GM23248 (cell line): ENCODE data around the gene EP400. TPM values are rescaled to one million over a fixed set of nuclear protein-coding genes. Genes with fewer than 3 reads are reported as not detected.

Source experiments
- DNase-seq: peaks from one replicate; pipeline ENCODE4 v3.0.0-alpha.2; 2015
- H2AFZ ChIP-seq: fragments of 200-600 bp; sonication (generic); 2 replicates; pipeline ENCODE4 v1.6.1; 2016; ENCODE audit warnings: antibody characterized with exemption
- H3F3A ChIP-seq: fragments of 200-600 bp; sonication (generic); 2 replicates; pipeline ENCODE4 v1.6.1; 2016; ENCODE audit warnings: mild to moderate bottlenecking, antibody characterized with exemption, mixed run types; ENCODE audit not compliant: insufficient read depth
- H3K27ac ChIP-seq: fragments of 200-600 bp; sonication (generic); 2 replicates; pipeline ENCODE4 v1.5.1; 2016; ENCODE audit warnings: mild to moderate bottlenecking
- H3K27me3 ChIP-seq: fragments of 200-600 bp; sonication (generic); replicated peaks from 2 replicates; pipeline ENCODE4 v1.6.1; 2016; ENCODE audit warnings: mild to moderate bottlenecking; ENCODE audit not compliant: insufficient read depth
- H3K36me3 ChIP-seq: fragments of 200-600 bp; sonication (generic); 2 replicates; pipeline ENCODE4 v1.6.1; 2016; ENCODE audit warnings: low read depth, mild to moderate bottlenecking
- H3K4me1 ChIP-seq: fragments of 200-600 bp; sonication (generic); 2 replicates; pipeline ENCODE4 v1.6.1; 2016; ENCODE audit warnings: mild to moderate bottlenecking; ENCODE audit not compliant: insufficient read depth
- H3K4me2 ChIP-seq: fragments of 200-600 bp; sonication (generic); one replicate; pipeline ENCODE4 v1.6.1; 2016; ENCODE audit warnings: mild to moderate bottlenecking; ENCODE audit not compliant: unreplicated experiment
- H3K4me3 ChIP-seq: fragments of 200-600 bp; sonication (generic); 2 replicates; pipeline ENCODE4 v1.5.1; 2016; ENCODE audit warnings: mild to moderate bottlenecking
- H3K79me2 ChIP-seq: fragments of 200-600 bp; sonication (generic); 2 replicates; pipeline ENCODE4 v1.6.1; 2016; ENCODE audit warnings: mild to moderate bottlenecking; ENCODE audit not compliant: insufficient read depth
- H3K9ac ChIP-seq: fragments of 200-600 bp; sonication (generic); 2 replicates; pipeline ENCODE4 v1.6.1; 2016; ENCODE audit warnings: mild to moderate bottlenecking
- H3K9me2 ChIP-seq: fragments of 200-600 bp; sonication (generic); 2 replicates; pipeline ENCODE4 v1.6.1; 2016; ENCODE audit warnings: mixed run types, mild to moderate bottlenecking, moderate library complexity; ENCODE audit not compliant: insufficient read depth
- H3K9me3 ChIP-seq: fragments of 200-600 bp; sonication (generic); one replicate; pipeline ENCODE4 v1.6.1; 2017; ENCODE audit warnings: low read depth
- H4K20me1 ChIP-seq: fragments of 200-600 bp; sonication (generic); 2 replicates; pipeline ENCODE4 v1.6.0; 2016; ENCODE audit not compliant: insufficient read depth
- EZH2 ChIP-seq: fragments of 200-600 bp; sonication (generic); IDR thresholded peaks from 2 replicates; pipeline ENCODE4 v1.6.1; 2018; ENCODE audit warnings: antibody characterized with exemption, mild to moderate bottlenecking; ENCODE audit not compliant: insufficient read depth, poor library complexity, severe bottlenecking
- EZH2phosphoT487 ChIP-seq: fragments of 200-600 bp; sonication (generic); IDR thresholded peaks from 2 replicates; pipeline ENCODE4 v1.6.1; 2018; ENCODE audit warnings: antibody characterized with exemption, moderate library complexity, mild to moderate bottlenecking, low read depth; ENCODE audit not compliant: insufficient read depth
- WGBS, 2 experiments: methylation state at CpG; one replicate each; pipeline ENCODE4 v1.1.6; 2015 to 2017; ENCODE audit warnings: low lambda C conversion rate in 2 of 2, low coverage in 1 of 2; ENCODE audit errors: missing lambda C conversion rate in 2 of 2; 5-methylcytosine and 5-hydroxymethylcytosine counted together
- in situ Hi-C: fragments of 300-500 bp; cut with MboI; formaldehyde crosslinking; loops from 2 replicates; pipeline ENCODE4 v1.15.0; 2020
- polyA plus RNA-seq: library from polyadenylated mRNA; unstranded; fragments of >200 nt; fragmentation: Nextera tagmentation; extraction: Ambion mirVana; gene quantifications from 2 replicates; pipeline ENCODE4 v1.2.1, GENCODE V29; 2016
- total RNA-seq: library from RNA; depleted of rRNA; stranded (reverse); fragments of >200 nt; shearing (Covaris generic); gene quantifications from 2 replicates; pipeline ENCODE4 v1.2.3, GENCODE V29; 2014

The EP400 gene
- total and polyA plus RNA-seq, 2 experiments from 2014 or later = 8.6 to 9.4 TPM

- Histone ChIP-seq H3K27ac (no peak overlapping the region), H4K20me1 (no peaks in the 10 kb centered on the region), H3K27me3 (no peaks in the 10 kb centered on the region), H3K79me2 (no peaks in the 10 kb centered on the region), H3K4me1 (no peaks in the 10 kb centered on the region), H3K9me2 (no peaks in the 10 kb centered on the region), H3K4me2 (no peak overlapping the region), H3K36me3 (peaks cover 6% of the 10 kb centered on the region; the same call in 1 of the 2 replicates), H3K9ac (no peak overlapping the region), H3K4me3 (no peak overlapping the region), H3F3A (no peaks in the 10 kb centered on the region; the same call in 1 of the 2 replicates), H2AFZ (no peak overlapping the region), H3K9me3 (no peaks in the 10 kb centered on the region)
- 85 to 88% methylated on average over 8 to 20 of the region's 20 CpGs for WGBS, 2 experiments
- in situ Hi-C loops = no loop called here
- DNase-seq = no peak
- TF ChIP-seq EZH2phosphoT487 (no peak), EZH2 (no peak)
These were observed 31.3 kb upstream of the EP400 start for GRCh38 chr12:131918311-131919050.

GRCh38 chr12:131919051-131919347 is 30.7 kb upstream of the EP400 start:
- no peak overlapping the region for H3K4me2 ChIP-seq
- TF ChIP-seq EZH2 (no peak), EZH2phosphoT487 (no peak)
- H3K27me3 ChIP-seq = no peaks in the 10 kb centered on the region
- no peak for DNase-seq
- no peaks in the 10 kb centered on the region for H3K9me2 ChIP-seq
- no peaks in the 10 kb centered on the region; the same call in 1 of the 2 replicates for H3F3A ChIP-seq
- peaks cover 6% of the 10 kb centered on the region; the same call in 1 of the 2 replicates for H3K36me3 ChIP-seq
- H3K4me1 ChIP-seq = no peaks in the 10 kb centered on the region
- no peak overlapping the region for H3K27ac ChIP-seq
- WGBS, 2 experiments = 93 to 99% methylated on average over 13 to 19 of the region's 19 CpGs
- no peak overlapping the region for H3K4me3 ChIP-seq
- H3K79me2 ChIP-seq = no peaks in the 10 kb centered on the region
- in situ Hi-C loops = no loop called here
- H2AFZ ChIP-seq = no peak overlapping the region
- no peaks in the 10 kb centered on the region for H3K9me3 ChIP-seq
- no peak overlapping the region for H3K9ac ChIP-seq
- H4K20me1 ChIP-seq = no peaks in the 10 kb centered on the region

- Histone ChIP-seq H4K20me1 (no peaks in the 10 kb centered on the region), H3K79me2 (no peaks in the 10 kb centered on the region), H3K9me3 (no peaks in the 10 kb centered on the region), H3K4me1 (no peaks in the 10 kb centered on the region), H3K4me3 (no peak overlapping the region), H3K27ac (no peak overlapping the region), H2AFZ (no peak overlapping the region), H3K9ac (no peak overlapping the region), H3K9me2 (no peaks in the 10 kb centered on the region), H3K36me3 (peaks cover 6% of the 10 kb centered on the region; the same call in 1 of the 2 replicates), H3K4me2 (no peak overlapping the region), H3F3A (no peaks in the 10 kb centered on the region; the same call in 1 of the 2 replicates), H3K27me3 (no peaks in the 10 kb centered on the region)
- no peak for DNase-seq
- in situ Hi-C loops = no loop called here
- 89 to 90% methylated on average over 28 to 37 of the region's 37 CpGs for WGBS, 2 experiments
- TF ChIP-seq EZH2phosphoT487 = no peak
- no peak for TF ChIP-seq EZH2
These were observed 30.2 kb upstream of the EP400 start for GRCh38 chr12:131919366-131920156.

GRCh38 chr12:131920157-131920508 is 29.6 kb upstream of the EP400 start:
- no peaks in the 10 kb centered on the region; the same call in 1 of the 2 replicates for H3F3A ChIP-seq
- no peak overlapping the region for H2AFZ ChIP-seq
- DNase-seq = no peak
- H3K4me1 ChIP-seq = no peaks in the 10 kb centered on the region
- H3K36me3 ChIP-seq = peaks cover 6% of the 10 kb centered on the region; the same call in 1 of the 2 replicates
- 98% methylated on average over 14 of the region's 14 CpGs for WGBS, 2 experiments
- no peaks in the 10 kb centered on the region for H3K9me3 ChIP-seq
- H3K9ac ChIP-seq = no peak overlapping the region
- H3K27me3 ChIP-seq = no peaks in the 10 kb centered on the region
- H3K4me3 ChIP-seq = no peak overlapping the region
- H3K79me2 ChIP-seq = no peaks in the 10 kb centered on the region
- no peak overlapping the region for H3K4me2 ChIP-seq
- H4K20me1 ChIP-seq = no peaks in the 10 kb centered on the region
- H3K9me2 ChIP-seq = no peaks in the 10 kb centered on the region
- no peak for TF ChIP-seq EZH2
- no peak for TF ChIP-seq EZH2phosphoT487
- in situ Hi-C loops = no loop called here
- no peak overlapping the region for H3K27ac ChIP-seq
